HG03196 (cell line): Measurements from ENCODE around the gene ZSCAN30.
"Not testable (repeated sequence)": the region's sequence is repeated elsewhere in the genome, so short reads cannot be mapped to it uniquely, and the experiment has no call there.

Experiments used
- ATAC-seq: cut with Tn5 transposase; IDR thresholded peaks from one replicate; pipeline ENCODE4 v1.9.1; 2021; ENCODE audit not compliant: unreplicated experiment

ZSCAN30 gene

GRCh38 chr18:35239314-35239713 is 50.7 kb downstream of the ZSCAN30 start:
- ATAC-seq: no peak

DNA sequence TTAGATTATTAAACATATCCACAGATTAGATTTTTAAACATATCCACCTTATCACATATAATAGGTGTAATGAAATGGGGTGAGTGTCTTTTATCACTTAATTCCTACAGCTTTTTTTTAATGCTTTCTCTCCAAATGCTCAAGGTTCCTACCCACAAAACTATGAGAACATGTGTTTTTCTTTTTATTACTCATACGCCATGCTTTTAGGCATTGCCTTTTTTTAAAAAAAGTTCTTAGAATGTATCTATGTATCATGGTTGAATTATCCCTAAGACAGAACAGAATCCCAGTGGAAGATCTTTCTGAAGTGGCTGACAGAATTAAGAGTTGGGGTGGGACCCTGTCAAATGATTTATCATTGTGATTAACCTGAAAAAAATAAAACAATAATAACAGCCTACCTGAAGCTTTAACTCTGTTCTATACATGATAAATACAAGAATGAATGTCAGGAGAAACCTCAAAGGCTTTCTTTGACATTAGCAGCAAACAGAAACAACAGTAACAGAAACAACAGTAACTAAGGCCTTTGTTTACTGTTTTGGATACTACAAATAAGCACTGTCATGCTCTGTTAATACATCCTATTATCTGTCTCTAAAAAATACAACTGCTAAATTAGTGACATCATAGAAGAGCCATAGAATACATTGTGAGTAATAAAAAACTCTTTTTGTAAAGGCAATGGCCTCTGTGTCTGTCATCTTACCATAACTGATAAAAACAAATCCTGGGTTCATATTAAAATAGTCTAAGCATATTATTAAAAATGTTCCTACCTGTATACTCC is 53.3 kb downstream of the ZSCAN30 start:
- no peak for ATAC-seq

GRCh38 chr18:35231052-35231451 is 59.0 kb downstream of the ZSCAN30 start:
- no peak for ATAC-seq

- ATAC-seq: no peak
Measured at GRCh38 chr18:35227254-35227653, 62.8 kb downstream of the ZSCAN30 start.

GRCh38 chr18:35223797-35224196 is 66.2 kb downstream of the ZSCAN30 start:
- no peak for ATAC-seq

GRCh38 chr18:35220424-35220823 is 69.6 kb downstream of the ZSCAN30 start:
- ATAC-seq: no peak

DNA sequence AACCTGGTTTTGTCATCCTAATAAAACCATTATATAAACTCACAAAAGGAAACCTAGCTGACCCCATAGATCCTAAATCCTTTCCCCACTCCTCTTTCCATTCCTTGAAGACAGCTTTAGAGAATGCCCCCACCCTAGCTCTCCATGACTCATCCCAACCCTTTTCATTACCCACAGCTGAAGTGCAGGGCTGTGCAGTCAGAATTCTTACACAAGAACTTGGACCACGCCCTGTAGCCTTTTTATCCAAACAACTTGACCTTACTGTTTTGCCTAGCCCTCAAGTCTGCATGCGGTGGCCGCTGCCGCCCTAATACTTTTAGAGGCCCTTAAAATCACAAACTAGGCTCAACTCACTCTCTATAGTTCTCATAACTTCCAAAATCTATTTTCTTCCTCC is 70.7 kb downstream of the ZSCAN30 start:
- ATAC-seq: not testable (repeated sequence)

DNA sequence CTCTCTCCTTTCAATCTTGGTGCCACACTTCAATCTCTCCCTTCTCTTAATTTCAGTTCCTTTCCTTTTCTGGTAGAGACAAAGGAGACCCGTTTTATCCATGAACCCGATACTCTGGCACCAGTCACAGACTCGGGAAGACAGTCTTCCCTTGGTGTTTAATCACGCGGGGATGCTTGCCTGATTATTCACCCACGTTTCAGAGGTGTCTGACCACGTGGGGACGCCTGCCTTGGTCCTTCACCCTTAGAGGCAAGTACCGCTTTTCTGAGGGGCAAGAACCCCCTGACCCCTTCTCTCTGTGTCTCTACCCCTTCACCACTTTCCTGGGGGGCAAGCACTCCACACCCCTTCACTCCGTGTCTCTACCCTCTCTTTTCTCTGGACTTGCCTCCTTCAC is 73.4 kb downstream of the ZSCAN30 start:
- not testable (repeated sequence) for ATAC-seq

- no peak for ATAC-seq
Measured at GRCh38 chr18:35215026-35215425, 75.0 kb downstream of the ZSCAN30 start.

GRCh38 chr18:35205746-35206458 is 84.1 kb downstream of the ZSCAN30 start:
- ATAC-seq: not testable (repeated sequence)

GRCh38 chr18:35205199-35205712 is 84.8 kb downstream of the ZSCAN30 start:
- no peak for ATAC-seq

DNA sequence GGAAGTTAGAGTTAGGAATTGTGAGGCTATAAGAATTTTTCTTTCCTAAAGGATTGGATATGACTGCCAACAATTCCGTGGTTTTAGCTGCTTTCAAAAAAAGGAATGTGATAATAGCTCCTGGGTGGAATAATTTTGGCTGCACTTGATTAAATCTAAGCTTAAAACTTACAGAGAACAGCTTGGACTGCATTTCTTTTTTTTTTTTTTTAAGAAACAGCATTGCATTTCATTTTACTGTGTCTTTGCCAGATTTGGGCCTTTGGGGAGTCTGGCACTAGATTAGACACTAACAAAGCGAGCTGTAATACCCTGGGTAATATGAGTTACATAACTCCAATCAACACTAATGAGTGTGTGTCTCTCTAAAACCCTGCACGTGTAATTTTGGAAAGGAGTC is 87.0 kb downstream of the ZSCAN30 start:
- ATAC-seq: no peak

GRCh38 chr18:35201256-35201931 is 88.6 kb downstream of the ZSCAN30 start:
- ATAC-seq: no peak
